HG03025 (cell line): ENCODE results near the gene KLF2.

Source experiments
- ATAC-seq: cut with Tn5 transposase; IDR thresholded peaks from one replicate; pipeline ENCODE4 v1.9.1; 2021; ENCODE audit warnings: mild to moderate bottlenecking, moderate library complexity; ENCODE audit not compliant: unreplicated experiment, low FRiP score

The KLF2 gene

GRCh38 chr19:16374436-16374835, 49.8 kb downstream of the KLF2 start:
- ATAC-seq = no peak

- ATAC-seq = no peak
Observed at GRCh38 chr19:16375157-16375935, 50.7 kb downstream of the KLF2 start.

- ATAC-seq = no peak
Observed at GRCh38 chr19:16375936-16376185, 51.2 kb downstream of the KLF2 start.

GRCh38 chr19:16376241-16376640, 51.6 kb downstream of the KLF2 start:
- no peak for ATAC-seq

GRCh38 chr19:16376649-16377048, 52.0 kb downstream of the KLF2 start:
- no peak for ATAC-seq

GRCh38 chr19:16377521-16377920, 52.9 kb downstream of the KLF2 start:
- no peak for ATAC-seq
